ENCODE results near the gene SEC14L3. TPM values are rescaled to one million over a fixed set of nuclear protein-coding genes. Genes with fewer than 3 reads are reported as not detected.
A peak's percentile ranks its signal among the peaks of the same experiment; 100 is the strongest.

The SEC14L3 gene
- total RNA-seq, 1 donor from 2014 or later = not detected

GRCh38 chr22:30429887-30430286 lies 41.9 kb downstream of the SEC14L3 start:
- Histone ChIP-seq H3K9me3 (no peaks in the 10 kb centered on the region), H3K27me3 (no peaks in the 10 kb centered on the region), H3K4me1 (peaks cover 16% of the 10 kb centered on the region), H3K36me3 (no peaks in the 10 kb centered on the region), H3K4me3 (no peak overlapping the region), H3K27ac (no peak overlapping the region)
- intact Hi-C loops (cut with DNase I) = no loop called here
- no peak for TF ChIP-seq CTCF (IDR thresholded peaks at IDR 0.05)
- no peak for TF ChIP-seq POLR2A (IDR thresholded peaks at IDR 0.05)
- no peak for TF ChIP-seq POLR2AphosphoS5 (IDR thresholded peaks at IDR 0.05; ENCODE audit: insufficient read depth in 1 of 2, low read depth in 1 of 2)
- no peak for DNase-seq (ENCODE audit: extremely low spot score in 2 of 2)

DNA sequence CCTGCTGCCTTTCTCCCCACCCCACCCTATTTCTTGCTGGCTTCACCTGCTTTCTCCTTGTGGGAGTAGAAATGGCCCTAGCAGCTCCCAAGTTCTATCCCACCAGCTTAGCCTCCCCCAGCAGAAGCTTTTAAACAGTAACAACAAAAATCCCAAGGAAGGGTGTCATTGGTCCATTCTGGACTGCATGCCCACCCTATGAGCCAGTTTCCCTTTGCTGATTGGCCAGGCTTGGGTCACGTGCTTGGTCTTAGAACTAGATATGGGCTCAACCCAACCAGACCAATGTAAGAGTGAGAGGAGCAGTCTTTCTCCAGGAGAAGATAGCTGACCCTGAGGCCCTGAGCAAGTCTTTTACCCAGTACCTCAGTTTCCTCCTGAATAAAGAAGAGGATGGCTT lies 43.9 kb downstream of the SEC14L3 start:
- no peaks in the 10 kb centered on the region for H3K9me3 ChIP-seq
- no peak for TF ChIP-seq CTCF (IDR thresholded peaks at IDR 0.05)
- TF ChIP-seq POLR2A (IDR thresholded peaks at IDR 0.05) = no peak
- no peak for TF ChIP-seq POLR2AphosphoS5 (IDR thresholded peaks at IDR 0.05; ENCODE audit: insufficient read depth in 1 of 2, low read depth in 1 of 2)
- H3K27ac ChIP-seq = no peak overlapping the region
- intact Hi-C loops (cut with DNase I) = no loop called here
- no peaks in the 10 kb centered on the region for H3K27me3 ChIP-seq
- no peak for DNase-seq (ENCODE audit: extremely low spot score in 2 of 2)
- H3K4me1 ChIP-seq = peaks cover 27% of the 10 kb centered on the region
- no peak overlapping the region for H3K4me3 ChIP-seq
- no peaks in the 10 kb centered on the region for H3K36me3 ChIP-seq

DNA sequence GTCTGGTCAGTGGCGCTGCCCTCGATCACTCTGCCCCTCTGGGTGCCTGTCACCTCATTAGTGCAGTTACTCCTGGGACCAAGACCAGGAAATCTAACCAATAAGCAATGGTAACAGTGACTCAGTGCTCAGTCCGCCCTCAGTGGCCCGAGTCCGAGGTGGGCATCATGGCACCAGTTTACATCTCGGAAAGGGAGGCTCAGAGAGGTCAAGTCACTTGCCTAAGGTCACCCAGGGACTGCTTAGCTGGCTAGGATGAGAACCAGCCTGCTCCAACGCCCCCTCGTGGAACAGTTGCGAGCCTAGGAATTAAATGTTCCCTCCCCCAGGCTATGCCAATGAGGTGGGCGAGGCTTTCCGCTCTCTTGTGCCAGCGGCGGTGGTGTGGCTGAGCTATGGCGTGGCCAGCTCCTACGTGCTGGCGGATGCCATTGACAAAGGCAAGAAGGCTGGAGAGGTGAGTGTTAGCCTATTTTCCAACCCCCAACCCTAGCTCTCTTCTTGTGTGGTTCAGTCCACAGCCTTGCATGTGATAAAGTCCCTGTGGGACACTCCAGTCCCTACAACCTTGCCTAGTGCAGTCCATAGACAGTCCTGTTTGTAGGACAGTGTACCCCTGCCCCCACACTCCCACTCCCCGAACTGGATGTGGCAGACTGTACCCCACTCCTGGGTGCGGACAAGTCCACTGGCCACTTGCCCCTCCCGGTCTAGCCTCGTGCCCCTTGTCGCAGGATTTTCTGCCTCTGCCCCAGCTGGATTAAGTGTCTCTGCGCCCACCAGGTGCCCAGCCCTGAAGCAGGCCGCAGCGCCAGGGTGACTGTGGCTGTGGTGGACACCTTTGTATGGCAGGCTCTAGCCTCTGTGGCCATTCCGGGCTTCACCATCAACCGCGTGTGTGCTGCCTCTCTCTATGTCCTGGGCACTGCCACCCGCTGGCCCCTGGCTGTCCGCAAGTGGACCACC lies 45.1 kb downstream of the SEC14L3 start:
- no peak for DNase-seq (ENCODE audit: extremely low spot score in 2 of 2)
- Histone ChIP-seq H3K4me1 (peaks cover 37% of the 10 kb centered on the region), H3K27me3 (no peaks in the 10 kb centered on the region), H3K36me3 (no peaks in the 10 kb centered on the region), H3K4me3 (peak overlapping the region; percentile 56 to 61), H3K9me3 (no peaks in the 10 kb centered on the region), H3K27ac (peak overlapping the region; percentile 94)
- intact Hi-C loops (cut with DNase I) = no loop called here
- TF ChIP-seq POLR2AphosphoS5 (IDR thresholded peaks at IDR 0.05; ENCODE audit: insufficient read depth in 1 of 2, low read depth in 1 of 2) = peak in 1 of 2 donors; percentile 56
- no peak for TF ChIP-seq POLR2A (IDR thresholded peaks at IDR 0.05)
- TF ChIP-seq CTCF (IDR thresholded peaks at IDR 0.05) = peak in 2 of 3 experiments; percentile 35 to 37

GRCh38 chr22:30425616-30426387 lies 46.0 kb downstream of the SEC14L3 start, which contains the start of gene MTFP1:
MTFP1 (plus strand) TSS chr22:30425768; CDS start chr22:30425880, 112 bp downstream.
- Histone ChIP-seq H3K27me3 (no peaks in the 10 kb centered on the region), H3K36me3 (peaks cover 0 to 1% of the 10 kb centered on the region in 2 donors), H3K4me1 (peaks cover 37% of the 10 kb centered on the region), H3K9me3 (no peaks in the 10 kb centered on the region), H3K27ac (peak within 1 kb of the TSS; percentile 94), H3K4me3 (peak within 1 kb of the TSS; percentile 56 to 76)
- TF ChIP-seq CTCF (IDR thresholded peaks at IDR 0.05) (no peak), POLR2AphosphoS5 (IDR thresholded peaks at IDR 0.05; ENCODE audit: insufficient read depth in 1 of 2, low read depth in 1 of 2) (no peak), POLR2A (IDR thresholded peaks at IDR 0.05) (no peak)
- no peak for DNase-seq (ENCODE audit: extremely low spot score in 2 of 2)
- intact Hi-C loops (cut with DNase I) = no loop called here
